WI38 (cell line): ENCODE measurements around the gene LYST.

ENCODE experiments used
- H3K4me3 ChIP-seq: 2 replicates; pipeline ENCODE4 v1.5.1; 2011; ENCODE audit warnings: low read depth, mild to moderate bottlenecking, control low read depth, low read length
- CTCF ChIP-seq: IDR thresholded peaks from 2 replicates; pipeline ENCODE4 v1.5.1; 2012; ENCODE audit warnings: low read depth, mild to moderate bottlenecking, control low read depth, low read length

The LYST gene

GRCh38 chr1:235742914-235743599 lies 123.6 kb downstream of the LYST start:
- TF ChIP-seq CTCF, result no peak
- no peak overlapping the region for H3K4me3 ChIP-seq

- TF ChIP-seq CTCF, result no peak
- no peak overlapping the region for H3K4me3 ChIP-seq
Observed at GRCh38 chr1:235741294-235741693, 125.4 kb downstream of the LYST start.

- no peak for TF ChIP-seq CTCF
- H3K4me3 ChIP-seq, result no peak overlapping the region
Observed at GRCh38 chr1:235739631-235740030, 127.1 kb downstream of the LYST start.

- TF ChIP-seq CTCF, result no peak
- no peak overlapping the region for H3K4me3 ChIP-seq
Observed at GRCh38 chr1:235739124-235739523, 127.6 kb downstream of the LYST start.

GRCh38 chr1:235737751-235738150 lies 129.0 kb downstream of the LYST start:
- no peak for TF ChIP-seq CTCF
- no peak overlapping the region for H3K4me3 ChIP-seq

GRCh38 chr1:235736263-235736662 lies 130.4 kb downstream of the LYST start:
- TF ChIP-seq CTCF, result no peak
- H3K4me3 ChIP-seq, result no peak overlapping the region

GRCh38 chr1:235735621-235736020 lies 131.1 kb downstream of the LYST start:
- H3K4me3 ChIP-seq, result no peak overlapping the region
- TF ChIP-seq CTCF, result no peak
